Activated naive CD8-positive, alpha-beta T cell treated with anti-CD3 and anti-CD28 coated beads, Interleukin-2, amount 50 U/mL, for 16 hours (primary cell): ENCODE measurements around the gene RPS21.

Experiments used
- DNase-seq: peaks from one replicate; pipeline ENCODE4 v3.0.0-alpha.2; 2020; ENCODE audit warnings: low read depth, low spot score

The RPS21 gene

GRCh38 chr20:62378215-62378614, 8.7 kb upstream of the RPS21 start:
- DNase-seq, result no peak

DNA sequence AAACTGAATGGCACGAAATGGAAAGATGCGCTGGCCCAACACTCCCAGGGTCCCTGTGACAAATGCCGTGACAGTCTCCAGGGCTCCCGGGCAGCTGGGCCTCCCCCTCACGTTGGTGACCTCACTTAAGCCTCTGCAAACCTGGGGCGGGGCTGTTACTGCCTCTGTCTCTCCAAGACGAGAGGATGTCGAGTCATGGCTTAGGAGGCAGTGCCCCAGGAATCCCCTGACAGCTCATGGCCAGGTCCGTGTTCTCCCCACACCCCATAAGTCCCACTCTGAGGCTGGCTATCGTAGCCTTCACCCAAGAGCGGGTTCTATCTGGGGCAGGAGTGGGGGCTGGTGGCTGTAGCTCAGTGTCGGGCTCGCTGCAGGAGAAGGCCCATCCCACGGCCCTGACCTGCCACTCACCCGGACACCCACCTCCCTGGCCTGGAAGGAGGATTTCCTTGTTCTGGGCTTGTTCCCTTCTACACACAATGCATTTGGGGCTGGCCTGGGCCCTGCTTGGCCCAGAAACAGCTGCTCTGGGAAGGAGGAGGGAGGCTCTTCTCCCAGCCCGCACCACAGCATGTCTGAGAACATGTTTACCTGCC, 5.6 kb upstream of the RPS21 start:
- DNase-seq, result no peak

DNA sequence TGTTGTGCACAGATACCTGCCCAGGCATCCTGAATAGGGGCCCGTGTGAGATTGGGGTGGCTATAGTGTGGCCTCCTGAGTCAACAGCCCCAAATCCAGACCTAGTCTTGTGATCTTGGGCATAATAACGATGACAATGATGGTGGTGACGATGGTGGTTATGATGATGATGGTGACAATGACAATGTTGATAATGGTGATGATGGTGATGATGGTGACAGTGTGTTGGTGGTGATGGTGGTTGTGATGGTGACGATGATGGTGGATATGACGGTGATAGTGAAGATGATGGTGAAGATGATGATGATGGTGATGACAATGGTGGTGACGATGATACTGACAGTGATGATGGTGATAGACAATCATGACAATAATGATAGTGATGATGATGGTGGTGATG, 5.1 kb upstream of the RPS21 start:
- DNase-seq, result no peak

DNA sequence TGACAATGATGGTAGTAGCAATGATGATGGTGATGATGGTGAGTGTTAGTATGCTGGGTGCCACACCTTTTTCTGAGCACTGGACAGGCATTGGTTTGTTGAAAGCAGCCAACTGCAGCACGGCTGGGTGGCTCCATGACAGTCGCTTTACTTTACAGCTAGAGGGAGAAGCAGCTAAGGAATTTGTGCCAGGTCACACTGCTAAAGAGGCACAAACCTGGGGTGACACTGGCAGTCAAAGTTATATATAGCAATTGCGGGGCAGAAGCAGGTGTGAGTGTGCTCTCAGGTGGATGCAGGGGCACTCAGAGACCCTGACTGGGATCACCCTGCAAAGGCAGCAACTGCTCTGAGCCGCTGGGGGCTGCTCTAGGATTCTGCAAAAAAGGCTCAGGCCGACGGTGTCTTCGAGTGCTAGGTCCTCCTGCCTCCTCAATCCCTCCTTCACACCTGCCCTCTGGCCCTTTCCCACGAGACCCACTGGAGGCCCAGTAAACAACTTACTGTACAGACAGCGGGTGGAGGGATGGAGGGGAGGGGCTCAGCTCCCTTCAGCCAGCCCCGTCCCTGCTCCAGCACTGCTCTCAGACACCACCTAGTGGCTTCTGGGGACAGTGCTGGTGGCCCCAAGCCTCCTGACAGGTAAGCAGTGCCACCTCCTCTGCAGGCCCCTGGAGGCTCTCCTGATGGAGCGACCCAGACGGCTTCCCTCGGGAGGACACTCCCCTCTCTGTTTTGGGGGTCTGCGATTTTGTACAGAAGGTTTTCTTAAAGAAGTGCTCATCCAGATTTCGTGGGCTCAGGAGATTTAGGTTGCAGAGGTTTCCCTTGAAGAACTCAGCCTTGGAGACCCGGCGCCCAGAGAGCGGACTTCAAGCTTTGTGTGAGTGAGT, 4.4 kb upstream of the RPS21 start:
- DNase-seq, result peak; percentile 57

DNA sequence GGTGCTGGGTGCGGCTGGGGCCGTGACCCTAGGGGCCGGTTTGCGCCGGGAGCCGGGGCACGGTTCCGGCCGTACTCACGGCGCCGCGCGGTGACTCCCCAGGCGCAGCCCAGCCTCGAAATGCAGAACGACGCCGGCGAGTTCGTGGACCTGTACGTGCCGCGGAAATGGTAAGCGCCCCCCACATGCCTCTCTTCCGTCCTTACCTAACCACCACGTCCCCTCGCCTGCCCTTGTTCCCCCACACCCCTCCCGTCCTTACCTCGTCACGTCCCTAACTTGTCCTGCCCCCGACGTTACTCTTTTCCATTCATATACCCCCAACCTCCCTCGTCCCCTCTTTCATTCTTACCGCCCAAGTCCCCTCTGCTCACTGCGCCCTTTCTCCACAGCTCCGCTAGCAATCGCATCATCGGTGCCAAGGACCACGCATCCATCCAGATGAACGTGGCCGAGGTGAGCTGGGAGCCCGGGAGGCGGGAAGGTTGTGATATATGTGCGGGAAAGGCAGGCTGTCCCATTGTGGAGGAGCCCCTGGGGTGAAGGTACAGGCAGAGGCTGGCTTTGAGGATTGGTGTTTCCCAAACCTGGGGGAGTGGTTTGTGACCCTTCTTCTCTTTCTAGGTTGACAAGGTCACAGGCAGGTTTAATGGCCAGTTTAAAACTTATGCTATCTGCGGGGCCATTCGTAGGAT, 463 bp downstream of the RPS21 start:
- no peak for DNase-seq

- no peak for DNase-seq
Measured at GRCh38 chr20:62387933-62388635, 1.2 kb downstream of the RPS21 start.

DNA sequence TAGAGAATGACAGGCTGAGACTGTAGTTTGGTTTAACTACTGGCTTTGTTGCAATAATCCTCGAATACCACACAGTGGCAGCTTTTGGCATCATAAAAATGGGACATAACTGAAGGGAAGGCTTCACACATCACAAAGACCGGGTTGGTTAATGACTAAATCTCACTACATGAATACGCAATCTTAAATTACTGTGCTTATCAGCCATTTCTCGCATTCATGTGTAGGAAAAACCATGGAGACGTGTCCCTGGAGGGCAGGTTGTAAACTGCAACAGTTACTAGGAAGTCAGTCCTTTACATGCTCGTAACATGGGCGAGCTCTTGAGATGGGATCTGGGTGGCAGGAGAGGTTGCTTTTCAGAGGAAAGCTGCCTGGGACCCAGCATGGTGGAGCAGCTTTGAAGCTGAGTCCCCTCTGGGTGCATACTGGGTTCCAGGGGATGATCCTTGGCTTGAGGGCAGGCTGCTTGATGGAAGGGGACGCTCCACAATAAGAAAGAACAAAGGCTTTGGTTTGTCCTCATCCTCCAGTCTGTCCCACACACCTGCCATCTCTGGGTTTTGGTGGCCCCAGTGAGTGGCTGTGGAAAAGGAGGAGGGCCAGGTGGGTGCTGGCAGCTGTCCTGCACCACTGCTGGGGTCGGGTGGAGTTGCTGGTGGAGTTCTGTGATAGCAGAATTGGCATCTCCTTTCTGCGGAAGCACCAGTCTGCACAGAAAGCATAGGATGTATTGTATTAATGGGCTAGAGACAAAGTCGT, 2.1 kb downstream of the RPS21 start:
- DNase-seq, result no peak

DNA sequence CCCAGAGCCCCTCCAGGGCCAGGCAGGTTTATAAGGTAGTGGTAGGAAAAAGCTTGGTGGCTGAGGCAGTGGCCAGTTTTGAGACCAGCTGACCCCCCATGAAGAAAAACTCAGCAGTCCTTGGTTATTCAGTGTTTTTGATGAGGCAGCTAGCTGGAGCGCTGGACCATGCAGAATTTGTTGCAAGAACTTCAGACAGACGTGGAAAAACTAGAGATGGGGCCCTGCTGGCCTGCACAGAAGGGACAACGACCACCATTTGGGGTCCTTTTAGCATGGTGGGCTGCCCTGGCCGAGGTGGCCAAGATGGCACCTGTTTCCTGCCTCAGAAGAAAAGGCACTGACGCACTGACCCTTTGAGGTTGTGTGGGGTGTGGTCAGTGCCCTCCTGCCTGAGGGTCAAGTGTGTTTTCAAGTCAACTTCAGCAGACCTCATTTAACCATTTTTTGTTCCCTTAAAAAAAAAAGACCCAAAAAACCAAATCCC, 2.7 kb downstream of the RPS21 start:
- DNase-seq, result no peak

- DNase-seq, result no peak
Measured at GRCh38 chr20:62390317-62391164, 3.6 kb downstream of the RPS21 start.

DNA sequence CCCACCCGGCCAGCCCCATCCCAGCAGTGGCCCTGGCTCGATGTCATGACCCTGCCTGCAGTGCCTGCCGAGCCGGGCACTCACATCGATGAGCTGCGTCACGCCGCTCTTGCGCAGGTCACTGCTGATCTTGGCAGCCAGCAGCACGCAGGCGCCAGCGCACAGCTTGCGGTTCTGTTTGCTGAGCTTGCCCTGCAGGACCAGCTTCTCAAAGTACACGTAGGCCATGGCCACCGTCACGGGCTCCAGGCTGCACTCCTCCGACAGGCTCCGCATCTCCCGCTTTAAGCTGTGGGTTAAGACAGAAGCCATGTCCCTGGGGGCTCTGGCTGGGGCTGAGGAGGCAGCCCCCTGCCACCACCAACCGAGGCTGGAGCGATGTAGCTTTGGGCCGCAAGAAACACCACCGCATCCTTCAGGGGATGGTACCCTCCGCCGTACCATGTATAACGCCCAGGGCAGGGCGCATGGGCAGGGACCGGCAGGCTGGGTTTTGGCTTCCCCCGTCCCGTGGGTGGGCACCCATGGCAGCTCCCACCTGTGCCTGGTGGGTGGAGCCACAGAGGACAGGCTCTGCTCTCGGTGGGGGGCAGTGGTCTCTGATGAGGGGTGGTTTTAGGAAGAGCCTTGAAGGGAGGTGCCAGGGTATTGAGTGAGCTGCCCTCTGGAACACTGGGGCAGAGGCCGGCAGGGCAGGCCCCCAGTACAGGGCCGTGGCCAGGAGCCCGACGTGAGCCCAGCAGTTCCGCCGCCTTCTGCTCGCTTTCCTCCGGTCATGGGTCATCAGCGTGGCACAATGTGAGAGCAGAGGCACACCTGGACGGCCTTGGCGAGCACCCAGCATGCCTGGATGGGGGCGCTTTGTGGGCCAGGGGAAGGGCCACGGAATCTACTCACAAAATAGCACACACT, 4.5 kb downstream of the RPS21 start:
- DNase-seq, result no peak

DNA sequence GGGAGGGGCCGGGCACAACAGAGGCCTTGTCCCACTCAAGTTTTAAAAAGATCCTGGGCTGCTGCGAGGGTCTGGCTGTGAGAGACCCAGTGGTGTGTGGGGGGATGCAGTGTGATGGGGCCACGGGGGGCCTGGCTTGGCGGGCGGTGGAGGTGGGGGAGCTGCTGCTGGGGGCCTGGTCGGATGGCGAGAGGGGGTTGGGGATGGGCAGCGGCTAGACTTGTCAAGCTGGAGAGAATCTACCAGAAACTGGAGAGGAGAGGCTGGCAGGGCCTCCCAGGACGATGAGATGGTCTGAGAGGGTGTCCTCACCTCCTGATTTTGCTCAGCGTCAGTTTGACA, 5.1 kb downstream of the RPS21 start:
- DNase-seq, result no peak

DNA sequence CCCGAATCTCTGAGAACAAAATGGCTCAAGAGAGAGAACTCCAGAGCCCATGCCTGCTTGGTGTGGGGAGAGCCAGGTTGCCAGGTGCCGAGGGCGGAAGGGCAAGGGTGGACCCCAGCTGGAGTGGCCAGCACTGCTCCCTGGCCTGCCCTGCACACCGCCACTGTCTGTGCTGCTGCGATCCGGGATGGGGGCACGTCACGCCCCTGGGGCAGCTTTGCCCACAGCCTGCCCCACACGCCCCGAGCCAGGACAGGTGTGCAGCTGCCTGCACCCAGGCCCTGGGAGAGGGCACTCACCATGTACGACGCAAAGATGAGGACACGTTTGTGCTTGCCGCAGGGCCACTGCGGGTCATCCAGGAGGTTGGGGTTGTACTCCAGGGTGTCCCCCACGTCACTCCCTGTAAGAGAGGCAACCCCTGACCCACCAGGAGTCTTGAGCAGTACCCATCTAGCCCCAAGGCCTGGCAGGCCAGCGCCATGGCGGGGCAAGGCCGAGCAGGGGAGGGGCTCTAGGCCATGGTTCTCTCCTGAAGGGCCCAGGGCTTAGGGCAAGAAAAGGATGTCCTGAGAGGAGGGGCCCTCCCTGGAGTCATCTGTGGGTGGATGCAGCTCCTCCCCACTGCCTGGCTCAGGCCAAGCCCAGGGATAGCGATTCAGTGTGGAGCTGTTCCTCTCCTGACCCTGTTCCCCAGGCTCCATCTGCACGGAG, 5.9 kb downstream of the RPS21 start:
- DNase-seq, result no peak

- no peak for DNase-seq
Measured at GRCh38 chr20:62393335-62393665, 6.4 kb downstream of the RPS21 start.

DNA sequence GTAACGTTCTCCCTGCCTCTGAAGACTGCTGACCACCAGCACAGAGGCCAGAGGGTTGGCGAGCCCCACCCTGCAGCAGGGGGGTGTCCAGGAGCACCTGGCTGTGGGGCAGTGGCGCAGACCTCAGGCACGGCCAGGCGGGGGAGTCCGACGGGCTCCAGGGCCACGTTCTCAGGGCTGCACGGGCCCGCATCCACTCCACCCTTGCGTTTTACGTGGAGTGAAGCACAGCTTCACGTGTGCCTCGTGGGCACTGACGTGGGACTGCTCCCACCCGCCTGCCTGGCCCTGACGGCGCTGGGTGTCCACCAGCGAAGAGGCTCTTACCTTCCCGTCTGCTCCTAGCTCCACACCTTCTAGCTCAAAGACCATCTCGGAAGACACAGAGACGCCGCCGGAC, 6.9 kb downstream of the RPS21 start:
- no peak for DNase-seq

DNA sequence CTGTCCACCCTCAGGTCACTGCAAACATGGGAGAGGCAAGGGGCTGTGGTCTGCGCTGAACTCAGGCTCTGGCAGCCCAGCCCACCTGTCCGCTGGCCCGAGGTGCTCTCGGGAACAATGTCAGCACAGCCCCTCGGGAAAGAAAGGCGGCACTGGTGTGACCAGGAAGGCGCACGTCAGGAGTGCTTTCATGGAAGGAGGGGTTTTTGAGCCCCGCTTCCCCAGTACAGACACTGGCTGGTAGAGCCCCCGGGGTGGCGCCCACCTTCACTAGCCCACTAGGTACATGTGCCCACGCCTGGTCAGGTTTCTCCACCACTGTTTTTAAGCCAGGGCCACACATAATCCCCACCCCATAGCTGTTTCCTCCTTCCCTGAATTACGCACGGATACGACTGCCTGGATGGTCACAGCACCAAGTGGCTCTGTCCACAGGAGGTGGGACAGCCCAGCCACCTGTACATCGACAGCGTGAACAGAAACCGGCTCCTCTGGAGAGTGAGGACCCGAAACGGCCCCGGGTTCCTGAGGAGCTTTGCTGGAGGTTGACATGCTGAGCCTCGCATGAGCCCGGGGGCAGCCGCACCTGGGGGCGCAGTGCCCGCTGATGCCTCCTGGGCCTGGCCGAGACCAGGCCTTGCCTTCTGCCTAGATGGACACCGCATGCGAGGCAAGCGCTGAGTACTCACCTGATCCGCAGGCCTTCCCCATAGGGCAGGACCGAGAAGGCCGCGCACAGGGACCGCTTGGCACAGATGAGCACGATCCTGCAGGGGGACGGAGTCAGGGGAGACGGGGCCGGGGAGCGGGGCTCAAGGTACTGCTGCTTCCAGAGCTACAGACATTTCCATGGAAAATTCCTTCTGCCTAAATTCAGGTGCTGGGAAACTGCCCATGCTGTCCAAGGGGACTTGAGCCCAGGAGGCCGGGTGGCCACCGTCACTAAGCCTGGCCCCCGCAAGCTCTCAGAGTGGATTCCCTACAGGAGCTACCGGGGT, 7.6 kb downstream of the RPS21 start:
- no peak for DNase-seq

DNA sequence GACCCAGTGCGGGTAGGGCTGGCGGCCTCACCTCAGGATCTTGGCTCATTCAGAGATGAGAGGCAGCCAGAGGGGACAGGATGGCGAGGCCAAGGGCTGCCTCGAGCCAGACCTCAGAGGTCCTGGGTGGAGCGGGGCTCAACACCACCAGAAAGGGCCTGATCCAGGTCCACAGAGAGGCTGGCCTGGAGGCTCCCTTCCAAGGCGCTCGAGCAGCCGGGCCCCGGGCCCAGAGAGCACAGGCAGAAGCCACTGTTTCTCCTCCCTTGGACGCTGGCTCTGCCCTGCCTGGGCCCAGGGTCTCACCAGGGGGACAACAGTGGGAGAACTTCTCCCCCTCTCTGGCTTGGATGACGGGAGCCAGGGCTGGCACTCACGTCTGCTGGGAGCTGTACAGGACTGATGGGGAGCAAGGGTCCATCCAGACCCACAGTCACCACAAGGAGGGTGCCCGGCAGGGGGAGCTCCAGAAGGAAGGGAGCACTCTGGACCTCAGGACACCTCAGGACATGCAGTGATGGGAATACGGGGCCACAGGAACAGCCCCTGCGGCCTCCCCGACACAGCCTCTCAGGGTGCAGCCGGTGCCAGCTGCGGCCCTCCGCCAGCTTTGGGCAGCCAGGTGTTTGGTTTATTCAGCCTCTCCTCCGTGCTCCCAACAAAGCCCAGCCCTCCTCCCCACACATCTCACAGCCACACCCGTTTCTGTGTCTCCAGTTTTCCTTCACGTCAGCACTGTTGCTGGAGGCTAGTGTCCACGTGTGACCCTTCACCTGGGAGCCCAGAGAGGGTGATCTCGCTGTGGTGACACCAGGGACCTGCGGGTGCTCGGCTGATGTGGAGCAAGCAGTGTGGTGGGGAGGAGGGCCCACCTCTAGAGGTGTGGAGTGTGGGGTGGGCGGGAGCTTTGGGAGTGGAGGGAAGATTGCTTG, 8.7 kb downstream of the RPS21 start:
- no peak for DNase-seq
